HepG2 (cell line): Measurements from ENCODE around the gene PCGF2. TPM values are rescaled to one million over a fixed set of nuclear protein-coding genes. Genes with fewer than 3 reads are reported as not detected.

Source experiments
- ATAC-seq: fragments of 200-7000 bp; cut with Tn5 transposase; 3 replicates; pipeline ENCODE4 v1.9.1; 2020; ENCODE audit warnings: mild to moderate bottlenecking, moderate library complexity
- BruUV-seq: library from RNA; stranded (reverse); fragments of 400-500 nt; replicated peaks from 2 replicates; lab custom pipeline; 2021; lab: Mats Ljungman, UMichigan
- CTCF ChIA-PET: fragments of 300-600 bp; formaldehyde crosslinking; extraction: SDS; loops from one replicate; lab custom pipeline; 2021; ENCODE audit warnings: low total read pairs, inconsistent platforms, low intra/inter-chr PET ratio; lab: Yijun Ruan, JAX
- POLR2A ChIA-PET: fragments of 350-600 bp; sonication (Branson Sonifier 250); formaldehyde crosslinking; loops from one replicate; lab custom pipeline; 2020; ENCODE audit warnings: antibody characterized with exemption, inconsistent platforms; lab: Yijun Ruan, JAX
- DNase-seq: peaks from one replicate; pipeline ENCODE4 v3.0.0-alpha.2; 2015; ENCODE audit warnings: low spot score
- FAIRE-seq: peaks from 3 replicates; lab custom pipeline; 2011; peaks lifted over from hg19 to GRCh38; lab: Jason Lieb, UNC
- H2AFZ ChIP-seq: one replicate; pipeline ENCODE4 v1.6.1; 2011; ENCODE audit warnings: low read length, inconsistent platforms
- H3K27ac ChIP-seq: fragments of 300-600 bp; 3 replicates; pipeline ENCODE4 v1.8.0; 2011; ENCODE audit warnings: mixed run types, mild to moderate bottlenecking, mixed read lengths, low read length, inconsistent platforms; ENCODE audit not compliant: insufficient read depth; ENCODE audit errors: extremely low read length
- H3K27me3 ChIP-seq, 2 experiments: fragments of 200-600 bp in 1 of 2; 2 replicates in 1 of 2; 3 replicates in 1 of 2; pipeline versions ENCODE4 v1.6.0 to v1.8.0; 2011; ENCODE audit warnings: low read length in 2 of 2, mild to moderate bottlenecking in 2 of 2, moderate library complexity in 2 of 2, inconsistent platforms in 1 of 2; ENCODE audit not compliant: insufficient read depth in 2 of 2, control insufficient read depth in 1 of 2
- H3K36me3 ChIP-seq, 2 experiments: fragments of 200-600 bp in 1 of 2; replicated peaks in 1 of 2; 2 replicates in 1 of 2; 3 replicates in 1 of 2; pipeline versions ENCODE4 v1.5.1 to v1.8.0; 2011; ENCODE audit warnings: low read length in 2 of 2, inconsistent platforms in 1 of 2; ENCODE audit not compliant: insufficient read depth in 2 of 2, control insufficient read depth in 1 of 2
- H3K4me1 ChIP-seq: 2 replicates; pipeline ENCODE4 v1.5.1; 2012; ENCODE audit warnings: low read length, inconsistent platforms; ENCODE audit not compliant: insufficient read depth
- H3K4me2 ChIP-seq: 2 replicates; pipeline ENCODE4 v1.6.0; 2011; ENCODE audit warnings: low read depth, low read length, inconsistent platforms
- H3K4me3 ChIP-seq, 3 experiments: fragments of 200-600 bp in 1 of 3; sonication (generic), shearing (Covaris generic) in 1 of 3; replicated peaks in 1 of 3; 2 replicates each; pipeline ENCODE4 v1.5.1; 2011 to 2016; ENCODE audit warnings: low read length in 3 of 3, inconsistent platforms in 2 of 3, low read depth in 2 of 3, mild to moderate bottlenecking in 2 of 3, control low read depth in 1 of 3, mixed read lengths in 1 of 3; ENCODE audit not compliant: insufficient read depth in 1 of 3
- H3K79me2 ChIP-seq: one replicate; pipeline ENCODE4 v1.6.1; 2011; ENCODE audit warnings: low read length, inconsistent platforms; ENCODE audit not compliant: insufficient read depth
- H3K9ac ChIP-seq: 2 replicates; pipeline ENCODE4 v1.6.0; 2011; ENCODE audit warnings: mild to moderate bottlenecking, low read depth, low read length, inconsistent platforms; ENCODE audit not compliant: insufficient read depth
- H3K9me3 ChIP-seq: 2 replicates; pipeline ENCODE4 v1.5.1; 2012; ENCODE audit warnings: mild to moderate bottlenecking, low read length
- H4K20me1 ChIP-seq: 2 replicates; pipeline ENCODE4 v1.6.0; 2011; ENCODE audit warnings: inconsistent platforms, mild to moderate bottlenecking, low read length, moderate library complexity; ENCODE audit not compliant: insufficient read depth
- ETV5 ChIP-seq: IDR thresholded peaks from 2 replicates; pipeline ENCODE4 v1.6.1; 2018; ENCODE audit warnings: missing biosample characterization, missing genetic modification reagents, inconsistent platforms, borderline replicate concordance
- POLR2A ChIP-seq, 2 experiments: IDR thresholded peaks; 2 replicates each; pipeline ENCODE4 v1.6.1; 2011; ENCODE audit warnings: low read depth in 2 of 2, low read length in 2 of 2, mild to moderate bottlenecking in 1 of 2, moderate library complexity in 1 of 2; ENCODE audit not compliant: insufficient read depth in 1 of 2
- RFX1 ChIP-seq: fragments of 450-650 bp; IDR thresholded peaks from 2 replicates; pipeline ENCODE4 v1.6.1; 2017
- SOX13 ChIP-seq, 3 experiments: fragments of 450-650 bp in 1 of 3; sonication (generic) in 1 of 3; formaldehyde crosslinking in 1 of 3; IDR thresholded peaks in 2 of 3; conservative IDR thresholded peaks in 1 of 3; 2 replicates each; pipeline versions ENCODE4 v1.5.0 to v1.6.1; 2016 to 2020; ENCODE audit warnings: antibody characterized with exemption in 1 of 3, mild to moderate bottlenecking in 1 of 3, missing compliant biosample characterization in 1 of 3, missing genetic modification reagents in 1 of 3, moderate library complexity in 1 of 3
- TBX2 ChIP-seq: sonication (generic); formaldehyde crosslinking; IDR thresholded peaks from 2 replicates; pipeline ENCODE4 v1.5.0; 2020; ENCODE audit warnings: missing genetic modification reagents, mild to moderate bottlenecking, borderline replicate concordance
- ZNF501 ChIP-seq: sonication (generic); formaldehyde crosslinking; IDR thresholded peaks from 2 replicates; pipeline ENCODE4 v1.5.1; 2020; ENCODE audit warnings: mild to moderate bottlenecking, moderate library complexity, missing genetic modification reagents
- ZNF747 ChIP-seq: sonication (generic); formaldehyde crosslinking; IDR thresholded peaks from 2 replicates; pipeline ENCODE4 v1.8.1; 2023; ENCODE audit warnings: missing genetic modification reagents, mild to moderate bottlenecking, borderline replicate concordance
- WGBS: methylation state at CpG from one replicate; pipeline ENCODE4 v1.1.6; 2017; ENCODE audit warnings: low lambda C conversion rate; 5-methylcytosine and 5-hydroxymethylcytosine counted together
- in situ Hi-C: cut with HindIII; loops from 2 replicates; pipeline ENCODE4 v1.10.0; 2017; ENCODE audit warnings: low pct_unique_long_range_greater_than_20kb; ENCODE audit not compliant: extremely low pct_ligation_motif_present
- intact Hi-C: fragments of 100-400 bp; cut with micrococcal nuclease; formaldehyde crosslinking; loops from one replicate; pipeline ENCODE4 v1.10.0; 2022; ENCODE audit not compliant: unreplicated experiment
- polyA plus RNA-seq, 8 experiments: library from polyadenylated mRNA; depleted of rRNA in 3 of 8; stranded (reverse) in 7 of 8; unstranded in 1 of 8; fragments of >200 nt; fragmentation: Illumina TruSeq in 4 of 8; extraction: Trizol in 4 of 8; gene quantifications; 2 replicates each; pipeline versions ENCODE4 v1.2.1 to v1.2.3, GENCODE V29; 2011 to 2016; ENCODE audit warnings: low read depth in 4 of 8, missing spikeins in 1 of 8, mixed read lengths in 1 of 8; ENCODE audit not compliant: insufficient read depth in 1 of 8
- total RNA-seq, 5 experiments: library from RNA; depleted of rRNA; stranded (reverse); fragments of >200 nt; fragmentation: Illumina TruSeq; extraction: Trizol; gene quantifications; 2 replicates each; pipeline ENCODE4 v1.2.3, GENCODE V29; 2016; ENCODE audit warnings: low read depth in 1 of 5
- TF ChIP-seq, protein P1 (sequence below): sonication (generic); formaldehyde crosslinking; IDR thresholded peaks from 2 replicates; pipeline ENCODE4 v1.4.0; 2020; ENCODE audit warnings: missing genetic modification reagents, mild to moderate bottlenecking, borderline replicate concordance

Gene PCGF2
- total and polyA plus RNA-seq, 2 of the 13 experiments (the other 11 are each of a cell fraction or from before 2014, with no cell fraction given) = 11.6 to 29.4 TPM

DNA sequence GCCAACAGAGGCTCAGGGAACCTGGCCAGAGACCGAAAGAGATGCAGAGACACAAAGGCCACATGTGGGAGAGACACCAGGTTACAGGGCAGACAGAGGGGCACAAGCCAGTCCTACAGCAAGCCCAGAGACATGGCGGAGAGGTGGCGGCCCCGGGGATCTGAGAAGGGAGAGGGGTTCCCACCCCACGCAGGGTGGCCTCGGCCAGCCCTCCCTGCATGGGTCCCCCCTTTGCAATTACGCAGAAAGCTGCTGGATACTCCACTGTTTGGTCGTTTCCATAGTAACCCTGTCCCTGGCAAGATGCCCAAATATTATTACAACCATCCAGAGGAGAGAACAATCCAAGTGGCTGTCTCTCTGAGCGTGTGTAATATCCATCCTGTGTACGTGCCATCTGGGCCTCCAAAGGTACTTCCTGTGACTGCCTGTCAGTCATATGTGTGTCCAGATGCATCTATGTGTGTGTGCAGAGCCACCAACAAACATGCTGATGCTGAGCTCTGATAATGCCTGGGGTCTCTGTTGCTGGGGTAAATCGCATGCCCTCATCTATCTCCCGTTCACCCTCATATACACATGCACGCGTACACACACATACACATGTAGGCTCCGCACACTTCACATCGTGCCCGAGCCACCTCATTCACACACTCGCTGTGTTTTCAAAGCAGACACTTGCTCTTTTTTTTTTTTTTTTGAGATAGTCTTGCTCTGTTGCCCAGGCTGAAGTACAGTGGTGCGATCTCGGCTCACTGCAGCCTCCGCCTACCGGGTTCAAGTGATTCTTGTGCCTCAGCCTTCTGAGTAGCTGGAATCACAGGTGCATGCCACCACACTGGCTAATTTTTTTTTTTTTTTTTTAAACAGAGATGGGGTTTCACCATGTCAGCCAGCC lies 5.5 kb downstream of the PCGF2 start:
- 0 out of 4 replicates have a peak, but pooled peaks of 1 of the 2 experiments have one; percentile 21 for TF ChIP-seq POLR2A (IDR thresholded peaks at IDR 0.05; ENCODE audit: insufficient read depth in 1 of 2, low read depth in 2 of 2, low read length in 2 of 2)
- TF ChIP-seq, protein P1, sequence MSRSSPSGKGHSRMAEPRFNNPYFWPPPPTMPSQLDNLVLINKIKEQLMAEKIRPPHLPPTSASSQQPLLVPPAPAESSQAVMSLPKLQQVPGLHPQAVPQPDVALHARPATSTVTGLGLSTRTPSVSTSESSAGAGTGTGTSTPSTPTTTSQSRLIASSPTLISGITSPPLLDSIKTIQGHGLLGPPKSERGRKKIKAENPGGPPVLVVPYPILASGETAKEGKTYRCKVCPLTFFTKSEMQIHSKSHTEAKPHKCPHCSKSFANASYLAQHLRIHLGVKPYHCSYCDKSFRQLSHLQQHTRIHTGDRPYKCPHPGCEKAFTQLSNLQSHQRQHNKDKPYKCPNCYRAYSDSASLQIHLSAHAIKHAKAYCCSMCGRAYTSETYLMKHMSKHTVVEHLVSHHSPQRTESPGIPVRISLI = peak; percentile 28; the same call in 1 of the 2 replicates
- 0 out of 2 replicates have a peak, but pooled peaks have one; percentile 10 for TF ChIP-seq ZNF747 (CRISPR knock-in tag)
- TF ChIP-seq TBX2 (CRISPR knock-in tag) = 0 out of 2 replicates have a peak, but pooled peaks have one; percentile 26
- no peak for TF ChIP-seq SOX13 (IDR thresholded peaks at IDR 0.05)
- TF ChIP-seq SOX13 (CRISPR knock-in tag; conservative IDR thresholded peaks at IDR 0.05 in 1 of 2, IDR thresholded peaks at IDR 0.05 in 1 of 2) = no peak
- TF ChIP-seq ETV5 = no peak
- TF ChIP-seq RFX1 = peak; percentile 32; the same call in 1 of the 2 replicates
- peak; percentile 43; the same call in 1 of the 2 replicates for TF ChIP-seq ZNF501 (CRISPR knock-in tag)
- TF ChIP-seq, all 625 proteins: peak for 6
- no peak overlapping the region for H3K9ac ChIP-seq
- ATAC-seq (no peak), FAIRE-seq (no peak), DNase-seq (peak; percentile 45)
- H3K4me3 ChIP-seq = no peak overlapping the region; a peak in 1 of 6 replicates
- H3K79me2 ChIP-seq = peaks cover 72% of the 10 kb centered on the region
- peaks cover 26 to 46% of the 10 kb centered on the region in 2 experiments for H3K36me3 ChIP-seq
- WGBS = 91% methylated on average over 22 of the region's 22 CpGs
- H2AFZ ChIP-seq = no peak overlapping the region
- peak overlapping the region; percentile 48 for H3K27ac ChIP-seq
- no peaks in the 10 kb centered on the region for H3K9me3 ChIP-seq
- POLR2A ChIA-PET = interaction anchor here (1.9 kb wide), 1 partner anchor 12 kb away, joined by 7 read pairs; the partner anchor contains the start of gene CISD3
- H3K4me2 ChIP-seq = no peak overlapping the region
- in situ Hi-C loops = no loop called here
- no peaks in the 10 kb centered on the region for H3K27me3 ChIP-seq
- BruUV-seq = no TSS peak
- CTCF ChIA-PET = no interaction called here
- peaks cover 30% of the 10 kb centered on the region for H4K20me1 ChIP-seq
- H3K4me1 ChIP-seq = peaks cover 57% of the 10 kb centered on the region
- intact Hi-C loops = no loop called here
